Kidney capillary endothelial cell (primary cell): ENCODE results near the gene HLCS.

Source experiments
- DNase-seq: peaks from one replicate; pipeline ENCODE4 v3.0.0-alpha.2; 2018; ENCODE audit warnings: low spot score

Gene HLCS

DNA sequence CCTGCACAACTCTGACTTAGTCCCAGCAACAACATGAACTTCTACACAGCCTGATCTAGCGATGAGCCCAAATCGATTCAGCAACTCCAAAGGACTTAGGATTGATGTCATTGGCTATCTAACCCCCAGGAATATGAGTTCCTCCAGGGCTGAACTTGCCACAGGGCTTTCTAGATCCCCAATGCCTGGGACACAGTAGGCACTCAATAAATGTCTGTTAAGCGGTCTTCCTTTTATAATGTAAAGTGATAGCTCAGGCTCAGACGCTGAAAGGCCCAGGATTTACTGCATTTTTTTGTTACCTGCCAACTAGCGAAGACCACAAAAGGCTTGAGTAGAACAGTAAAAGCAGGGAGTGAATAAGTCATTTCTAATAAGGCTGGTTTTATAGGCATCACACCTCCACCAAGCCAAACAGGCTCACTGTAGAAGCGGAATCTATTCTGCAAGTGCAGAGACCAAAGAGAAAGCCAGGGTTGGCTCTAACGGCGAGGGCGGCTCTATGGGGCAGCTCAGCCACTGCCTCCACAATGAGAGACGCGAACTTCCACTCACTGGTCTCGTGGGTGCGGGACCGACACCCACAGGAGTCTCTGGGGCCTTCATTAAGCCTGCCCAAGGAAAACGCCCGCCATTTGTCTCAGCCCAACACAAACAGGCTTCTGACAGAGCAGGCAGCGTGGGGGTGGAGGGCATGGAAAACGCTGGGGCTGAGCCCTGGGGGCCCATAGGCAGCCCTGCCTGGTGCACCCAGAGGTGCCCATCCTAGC is 52.0 kb downstream of the HLCS start:
- no peak for DNase-seq

- no peak for DNase-seq
Measured at GRCh38 chr21:36913247-36914169, 53.0 kb downstream of the HLCS start.

GRCh38 chr21:36910581-36911307 is 55.7 kb downstream of the HLCS start:
- DNase-seq, result no peak

- DNase-seq, result peak; percentile 35
Measured at GRCh38 chr21:36909901-36910561, 56.4 kb downstream of the HLCS start.

DNA sequence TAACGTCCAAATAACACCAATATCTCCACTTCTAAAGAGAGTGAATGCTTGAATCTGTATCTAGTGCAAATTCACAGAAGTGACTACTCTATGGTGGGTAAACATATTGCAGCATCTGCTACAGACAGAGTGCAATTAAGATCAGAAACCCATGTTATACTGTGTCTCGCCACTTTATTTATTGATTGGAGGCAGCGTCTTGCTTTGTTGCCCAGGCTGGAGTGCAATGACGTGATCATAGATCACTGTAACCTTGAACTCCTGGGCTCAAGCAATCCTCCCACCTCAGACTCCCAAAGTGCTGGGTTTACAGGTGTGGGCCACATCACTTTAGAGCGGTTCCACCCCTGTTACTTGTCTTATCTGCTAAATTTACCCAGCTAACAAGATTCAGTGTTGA is 57.0 kb downstream of the HLCS start:
- no peak for DNase-seq

GRCh38 chr21:36908260-36908908 is 58.1 kb downstream of the HLCS start:
- no peak for DNase-seq

DNA sequence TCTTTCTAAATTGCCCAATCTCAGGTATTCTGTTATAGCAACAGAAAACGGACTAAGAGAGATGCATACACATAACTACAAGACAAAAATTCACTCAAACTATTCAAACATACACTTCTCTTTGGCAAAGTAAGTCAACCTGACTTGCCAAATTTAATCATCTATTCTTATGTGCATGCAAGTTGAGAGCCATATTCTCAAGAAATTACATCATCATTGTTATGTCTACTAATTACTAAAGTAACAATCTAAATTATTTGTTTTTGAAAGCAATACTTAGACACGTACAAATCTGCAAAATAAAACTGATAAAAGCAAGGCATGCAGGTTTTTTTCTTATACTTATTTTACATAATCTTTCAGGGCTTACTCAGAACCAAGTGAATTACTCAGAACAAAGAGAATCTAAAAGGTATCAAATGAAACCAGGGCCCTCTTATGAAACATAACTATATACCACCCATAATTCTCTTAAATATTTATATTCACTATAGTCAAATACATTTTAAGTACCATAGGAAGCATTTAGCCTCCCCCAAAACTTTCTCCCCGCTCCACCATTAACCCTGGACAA is 62.3 kb downstream of the HLCS start:
- DNase-seq, result no peak

DNA sequence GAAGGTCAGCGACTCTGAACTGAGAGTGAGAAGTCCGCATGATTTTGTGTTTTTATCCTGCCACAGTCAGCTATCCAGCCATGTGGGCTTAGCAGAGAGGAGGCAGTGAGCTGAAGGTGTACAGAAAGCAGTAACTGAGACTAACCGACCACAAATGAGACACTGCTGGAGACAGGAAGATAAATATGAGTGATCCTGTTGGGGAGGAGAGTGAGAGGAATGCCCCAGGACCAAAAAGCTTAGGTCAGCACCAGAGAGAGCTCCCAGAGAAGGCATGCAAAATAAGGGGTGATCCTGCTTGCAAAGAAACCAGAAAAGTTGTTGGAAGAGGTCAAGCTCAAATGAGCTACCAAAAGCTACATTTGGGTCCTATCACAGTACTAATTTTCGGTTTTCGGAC is 63.7 kb downstream of the HLCS start:
- no peak for DNase-seq

DNA sequence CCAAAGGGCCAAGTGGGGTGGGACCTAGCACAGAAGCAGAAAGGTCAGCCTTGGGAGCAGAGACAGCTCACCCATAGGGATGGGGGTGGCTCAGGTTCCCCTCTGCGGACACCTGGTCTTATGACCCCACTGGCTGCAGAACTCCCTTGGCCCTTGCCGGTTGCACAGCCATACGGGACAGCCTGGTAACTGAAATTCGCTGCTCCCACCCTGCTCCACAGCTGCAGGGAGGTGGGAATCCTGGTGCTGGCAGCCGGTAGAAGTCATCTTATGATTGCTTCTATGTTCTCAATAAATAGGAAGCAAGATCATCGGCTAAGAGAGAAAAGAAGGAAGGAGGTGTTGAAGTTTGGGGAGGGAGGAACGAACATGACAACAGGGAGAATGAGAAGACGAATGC is 64.1 kb downstream of the HLCS start:
- no peak for DNase-seq

GRCh38 chr21:36901575-36901974 is 64.9 kb downstream of the HLCS start:
- no peak for DNase-seq

- DNase-seq, result no peak
Measured at GRCh38 chr21:36893581-36893980, 72.9 kb downstream of the HLCS start.

DNA sequence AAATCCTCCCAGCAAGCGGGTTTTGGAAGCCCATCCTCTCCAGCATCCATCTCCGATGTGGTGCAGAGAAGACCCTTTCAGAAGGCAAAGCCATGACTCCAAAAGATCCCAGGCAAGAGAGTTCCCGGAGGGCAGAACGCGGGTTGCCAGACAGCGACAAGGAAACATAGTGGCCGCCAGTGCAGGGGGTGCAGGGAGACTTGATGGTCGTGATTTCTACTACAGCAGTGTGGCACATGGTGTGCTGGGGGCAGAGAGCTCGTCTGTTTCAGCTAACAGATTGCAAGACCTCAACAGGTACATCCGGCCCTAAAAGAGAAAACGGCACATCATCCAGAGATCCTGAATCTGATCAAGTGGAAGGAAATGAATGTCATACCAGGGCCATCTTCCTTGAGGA is 74.3 kb downstream of the HLCS start:
- DNase-seq, result no peak

DNA sequence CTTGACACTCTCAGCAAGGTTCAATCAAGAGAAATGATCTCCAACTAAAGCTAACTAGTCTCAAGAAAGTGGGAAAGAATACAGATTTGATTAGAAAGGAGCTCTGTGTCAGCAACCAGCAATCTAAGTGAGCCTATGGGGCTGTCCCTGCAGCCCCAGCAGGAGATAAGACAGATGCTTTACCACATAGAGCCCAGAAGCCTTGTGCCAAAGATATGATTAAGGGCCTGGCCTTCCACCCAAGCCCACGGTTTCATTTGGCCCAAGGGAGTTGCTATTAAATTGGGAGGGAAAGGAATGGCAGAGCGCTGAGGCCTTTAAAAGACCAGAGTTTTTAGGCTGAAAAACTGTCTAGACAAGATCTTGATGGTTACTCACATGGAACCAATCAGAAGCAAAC is 74.8 kb downstream of the HLCS start:
- no peak for DNase-seq

GRCh38 chr21:36891121-36891520 is 75.3 kb downstream of the HLCS start:
- no peak for DNase-seq

DNA sequence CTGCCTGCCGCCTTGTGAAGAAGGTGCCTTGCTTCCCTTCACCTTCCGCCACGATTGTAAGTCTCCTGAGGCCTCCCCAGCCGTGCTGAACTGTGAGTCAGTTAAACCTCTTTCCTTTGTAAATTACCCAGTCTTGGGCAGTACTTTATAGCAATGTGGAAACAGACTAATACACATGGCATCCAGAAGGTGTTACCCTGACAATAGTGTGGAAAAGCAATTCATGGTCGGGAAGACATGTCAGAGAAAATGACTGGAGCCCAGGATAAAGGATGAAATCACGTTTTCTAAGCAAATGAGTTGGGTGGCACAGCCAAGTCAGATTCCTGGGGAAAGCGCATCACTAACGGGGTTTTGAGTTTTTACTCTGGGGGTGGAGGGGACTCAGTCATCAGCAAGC is 76.4 kb downstream of the HLCS start:
- DNase-seq, result no peak

GRCh38 chr21:36889401-36889800 is 77.1 kb downstream of the HLCS start:
- DNase-seq, result peak; percentile 0

DNA sequence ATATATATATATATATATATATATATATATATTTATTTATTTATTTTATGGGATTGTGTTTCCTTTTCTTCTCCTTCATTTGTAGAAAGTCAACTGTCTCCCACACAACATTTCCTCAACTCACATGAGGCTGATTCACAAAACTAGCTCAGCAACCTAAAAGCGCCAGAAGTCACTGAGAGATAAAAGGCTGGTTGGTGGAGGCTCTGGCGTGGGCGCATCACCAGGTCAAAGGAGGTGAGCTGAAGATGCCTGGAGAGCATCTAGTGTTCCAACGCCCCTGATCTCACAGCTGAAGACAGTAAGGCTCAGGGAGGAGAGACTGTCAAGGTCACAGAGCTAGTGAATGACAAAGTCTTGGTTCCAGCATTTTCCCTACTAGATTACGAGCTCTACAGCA is 78.0 kb downstream of the HLCS start:
- no peak for DNase-seq

DNA sequence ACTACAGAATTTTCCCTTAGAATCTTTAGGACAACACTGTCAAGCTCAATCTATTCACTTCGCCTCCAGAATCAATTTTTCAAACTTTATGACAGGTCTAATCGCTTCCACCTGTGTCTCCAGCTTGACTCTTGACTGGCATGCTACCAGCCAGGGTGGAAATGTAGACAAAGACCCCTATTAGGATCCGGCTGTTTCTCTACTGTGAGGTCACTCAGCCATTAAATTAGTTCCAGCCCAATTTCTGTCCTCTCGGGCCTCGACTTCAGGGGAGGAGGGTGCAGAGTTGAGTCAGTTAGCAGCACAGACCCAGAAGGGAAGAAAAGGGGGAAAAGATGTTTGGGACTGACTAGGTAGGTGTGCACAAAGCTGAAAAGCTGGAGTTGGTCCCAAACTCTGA is 78.5 kb downstream of the HLCS start:
- DNase-seq, result no peak

- DNase-seq, result no peak
Measured at GRCh38 chr21:36883532-36884486, 82.7 kb downstream of the HLCS start.

- no peak for DNase-seq
Measured at GRCh38 chr21:36882776-36883175, 83.7 kb downstream of the HLCS start.
